HG03520 (cell line): Measurements from ENCODE around the gene ATP6V1F.
"Not testable (repeated sequence)": the region's sequence is repeated elsewhere in the genome, so short reads cannot be mapped to it uniquely, and the experiment has no call there.

Experiments
- ATAC-seq: cut with Tn5 transposase; IDR thresholded peaks from one replicate; pipeline ENCODE4 v1.9.1; 2021; ENCODE audit warnings: mild to moderate bottlenecking, moderate library complexity; ENCODE audit not compliant: unreplicated experiment

Gene ATP6V1F

GRCh38 chr7:128895320-128895719 is 32.7 kb downstream of the ATP6V1F start:
- no peak for ATAC-seq

- ATAC-seq = no peak
These were observed 36.7 kb downstream of the ATP6V1F start for GRCh38 chr7:128899392-128899791.

GRCh38 chr7:128900237-128900636 is 37.6 kb downstream of the ATP6V1F start:
- ATAC-seq = no peak

- no peak for ATAC-seq
These were observed 40.3 kb downstream of the ATP6V1F start for GRCh38 chr7:128902761-128903585.

GRCh38 chr7:128903621-128904361 is 41.1 kb downstream of the ATP6V1F start:
- ATAC-seq = no peak

- no peak for ATAC-seq
These were observed 41.9 kb downstream of the ATP6V1F start for GRCh38 chr7:128904381-128905197.

DNA sequence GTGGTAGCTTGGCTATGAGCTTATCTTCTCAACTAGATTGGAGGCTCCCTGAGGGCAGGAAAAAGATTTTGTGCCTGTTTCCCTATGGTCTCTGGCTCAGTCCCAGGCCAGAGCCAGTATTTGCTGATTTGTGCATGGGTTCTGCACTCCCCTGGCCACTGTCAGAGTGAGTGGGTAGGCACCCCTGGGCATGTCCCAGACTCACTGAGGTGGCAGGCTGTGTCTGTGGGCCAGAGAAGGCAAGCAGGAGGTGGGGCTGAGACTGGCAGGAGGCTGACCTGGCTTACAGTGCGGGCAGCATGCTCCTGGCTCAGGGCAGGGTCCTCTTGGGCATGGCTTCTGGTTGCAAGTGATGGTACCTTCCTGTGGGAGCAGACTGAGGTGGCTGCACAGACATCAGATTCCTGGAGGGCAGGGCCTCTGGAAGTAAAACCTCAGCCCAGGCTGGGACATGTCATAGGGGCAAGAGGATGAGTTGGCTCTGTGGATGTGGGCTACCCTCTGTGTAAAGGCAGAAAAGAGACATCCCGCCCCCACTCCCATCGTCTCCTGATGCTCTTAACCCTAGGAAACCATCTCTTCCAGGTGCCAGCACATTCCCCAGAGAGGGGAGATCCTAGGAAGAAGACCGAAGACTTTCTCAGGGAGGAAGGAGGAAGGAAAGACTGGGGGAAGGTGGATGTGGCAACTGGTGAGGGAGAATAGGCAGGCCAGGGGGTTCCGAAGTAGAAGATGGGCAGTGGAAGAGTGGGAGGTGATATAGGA is 43.5 kb downstream of the ATP6V1F start:
- ATAC-seq = no peak

- ATAC-seq = no peak
These were observed 44.3 kb downstream of the ATP6V1F start for GRCh38 chr7:128906766-128907559.

- ATAC-seq = no peak
These were observed 46.3 kb downstream of the ATP6V1F start for GRCh38 chr7:128908750-128909624.

DNA sequence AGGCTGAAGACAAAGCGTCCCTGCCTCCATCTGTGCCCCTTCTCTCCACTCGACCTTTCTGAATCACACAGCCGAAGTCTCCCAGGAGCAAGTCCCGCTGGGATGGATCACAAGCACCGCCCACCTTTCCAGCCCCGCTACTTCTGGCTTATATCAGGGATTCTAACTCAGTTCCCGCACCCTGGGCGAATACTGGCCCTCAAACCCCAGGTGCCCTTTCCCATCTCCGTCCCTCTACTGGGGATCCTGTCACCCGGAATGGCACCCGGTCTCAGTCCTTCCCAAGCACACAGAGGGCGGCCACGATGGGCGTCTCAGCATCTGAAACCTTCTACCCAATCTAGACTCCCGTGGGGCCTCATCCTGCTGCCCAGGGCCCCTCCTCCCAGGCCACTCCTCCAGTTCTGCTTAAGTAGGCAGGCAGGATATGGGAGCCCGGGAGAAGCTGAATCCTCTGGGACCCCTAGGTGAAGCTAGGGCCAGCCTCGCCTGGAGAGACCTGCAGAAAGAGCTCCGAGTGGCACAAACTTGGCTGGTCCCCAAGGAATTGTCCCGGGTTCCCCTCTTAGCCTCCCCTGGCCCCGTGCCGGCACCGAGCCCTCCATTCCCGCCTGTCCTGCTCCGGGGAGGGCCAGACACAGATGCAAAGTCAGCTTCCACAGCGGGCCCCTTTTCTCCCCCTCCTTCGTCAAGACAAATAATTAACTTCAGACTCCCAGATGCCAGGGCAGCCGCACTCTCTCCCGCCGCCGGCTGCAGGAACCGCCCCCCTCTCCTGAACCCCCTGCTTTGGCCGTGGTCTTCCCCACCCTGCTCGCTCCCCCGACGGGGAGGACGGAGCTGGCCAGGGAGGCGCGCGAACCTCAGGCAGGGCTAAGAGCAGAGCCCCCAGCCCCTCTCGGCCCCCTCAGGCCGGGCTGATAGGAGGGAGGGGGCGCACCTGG is 47.2 kb downstream of the ATP6V1F start:
- no peak for ATAC-seq

DNA sequence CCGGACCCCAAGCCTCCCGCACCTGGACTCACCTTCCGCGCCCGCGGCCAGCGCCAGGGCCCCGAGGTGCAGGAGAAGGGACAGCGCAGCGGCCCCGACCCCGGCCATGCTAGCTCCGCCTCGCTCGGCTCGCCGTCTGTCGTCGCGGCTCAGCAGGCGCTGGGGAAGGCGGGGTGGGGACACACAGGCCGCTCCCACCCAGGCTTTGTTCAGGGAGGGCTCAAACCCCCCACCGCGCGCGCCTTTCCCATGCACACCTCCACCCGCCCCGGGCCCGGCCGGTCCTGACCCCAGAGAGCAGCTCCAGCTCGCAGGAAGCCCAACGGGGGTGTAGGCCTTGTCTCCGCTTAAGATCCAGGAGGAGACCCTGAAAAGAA is 47.9 kb downstream of the ATP6V1F start, which contains the start of gene KCP:
KCP (minus strand) TSS at position 141 of the 377 bp plus-strand sequence; CDS start at position 108, 33 bp downstream.
- ATAC-seq = no peak

DNA sequence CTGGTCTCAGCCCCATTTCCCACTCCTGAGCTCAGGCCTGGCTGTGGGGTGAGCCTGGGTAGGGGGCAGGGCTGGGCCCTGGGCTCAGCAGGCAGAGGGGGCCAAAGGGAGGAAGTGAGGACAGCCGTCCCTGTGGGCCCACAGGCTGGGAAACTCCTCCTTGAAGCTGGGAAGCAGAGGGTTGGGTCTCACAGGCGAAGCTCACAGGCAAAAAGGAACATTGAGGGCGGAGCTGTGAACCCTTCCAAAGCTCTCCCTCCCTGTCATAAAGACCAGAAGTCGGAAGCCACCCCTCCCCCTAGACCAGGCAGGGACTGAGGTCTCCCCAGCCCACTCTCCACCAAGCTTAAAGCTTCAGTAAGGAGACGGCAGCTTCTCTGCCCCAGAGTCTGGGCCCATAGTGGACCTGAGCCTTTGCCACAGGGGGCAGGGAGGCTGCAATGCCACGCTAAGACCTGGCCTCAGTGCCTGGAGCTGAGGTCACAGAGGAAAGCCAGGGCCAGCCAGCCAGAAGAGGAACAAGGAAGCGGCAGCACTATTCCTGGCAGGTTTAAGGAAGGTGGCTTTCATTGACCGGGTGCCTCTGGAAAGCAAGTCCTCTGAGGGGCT is 48.9 kb downstream of the ATP6V1F start:
- no peak for ATAC-seq

- ATAC-seq = no peak
These were observed 49.6 kb downstream of the ATP6V1F start for GRCh38 chr7:128912281-128912680.

DNA sequence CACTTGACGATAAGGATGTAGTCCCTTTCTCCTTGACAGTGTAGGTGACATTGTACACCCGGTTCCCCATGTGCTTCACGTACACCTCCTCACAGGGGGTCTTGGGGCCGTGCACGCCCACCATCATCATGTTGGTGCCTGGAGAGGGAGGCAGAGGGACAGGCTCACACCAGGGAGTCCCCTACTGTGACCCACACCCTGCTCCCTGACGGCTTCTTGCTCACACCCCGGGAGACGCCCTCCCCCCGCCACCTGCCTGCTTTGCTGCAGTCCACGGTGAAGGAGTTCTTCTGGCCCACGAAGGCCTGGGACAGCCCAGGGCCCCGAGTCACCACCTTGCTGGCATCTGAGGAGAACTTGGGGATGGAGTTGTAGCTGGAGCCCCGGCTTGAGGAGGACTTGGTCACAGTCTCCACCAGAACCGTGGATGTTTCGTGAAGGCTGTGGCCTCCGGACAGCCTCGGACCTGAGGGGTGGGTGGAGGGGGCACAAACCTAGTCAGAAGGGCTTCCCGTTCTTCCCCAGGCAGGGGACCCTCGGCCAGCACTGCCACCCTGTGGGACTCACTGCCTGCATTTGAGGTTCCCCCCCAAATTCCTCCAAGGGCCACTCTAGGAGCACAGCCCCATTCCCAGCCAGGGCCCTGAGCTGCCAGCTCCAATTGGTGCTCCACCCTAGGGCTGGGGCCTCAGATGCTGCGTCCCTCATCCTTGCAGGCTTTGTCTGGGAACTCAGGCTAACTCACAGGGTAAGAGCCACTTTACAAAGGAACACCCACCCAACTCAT is 50.2 kb downstream of the ATP6V1F start:
- not testable (repeated sequence) for ATAC-seq

DNA sequence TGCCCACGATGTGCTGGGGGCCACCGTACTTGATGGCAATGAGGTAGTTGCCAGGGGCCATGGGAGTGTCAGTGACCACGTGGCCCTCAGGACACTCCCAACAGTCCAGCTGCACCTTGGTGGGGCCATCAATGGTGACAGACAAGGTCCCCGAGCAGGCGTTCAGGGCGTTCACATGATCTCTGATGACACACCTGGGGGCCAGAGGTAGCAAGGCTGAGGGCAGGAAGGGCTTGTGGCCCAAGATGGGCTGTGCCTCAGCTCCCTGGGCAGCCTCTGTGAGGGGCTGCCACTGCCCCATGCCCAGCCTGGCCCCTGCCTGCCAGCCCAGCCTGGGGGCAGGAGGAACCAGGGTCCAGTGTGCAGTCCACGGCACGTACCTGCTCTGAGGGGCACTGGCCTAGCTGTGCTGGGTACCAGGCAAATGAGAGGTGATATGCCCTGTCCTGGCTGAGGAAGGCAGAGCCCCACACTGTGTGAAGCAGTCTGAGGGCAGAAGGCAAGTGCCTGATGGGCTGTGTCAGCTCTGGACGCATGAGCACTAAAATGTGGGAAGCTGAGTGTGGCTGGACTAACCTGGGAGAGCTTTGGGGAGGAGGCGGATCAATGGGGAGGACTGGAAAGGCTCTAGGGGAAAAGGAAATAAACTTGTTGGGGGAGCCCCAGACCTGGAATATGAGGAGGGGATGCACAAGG is 51.4 kb downstream of the ATP6V1F start:
- no peak for ATAC-seq
